Fibroblast of villous mesenchyme (primary cell): Measurements from ENCODE around the gene PTS. TPM values are rescaled to one million over a fixed set of nuclear protein-coding genes. Genes with fewer than 3 reads are reported as not detected.

ENCODE experiments used
- DNase-seq: peaks from one replicate; pipeline ENCODE4 v3.0.0-alpha.2; 2010; ENCODE audit warnings: low read depth
- H3K4me3 ChIP-seq: 2 replicates; pipeline ENCODE4 v1.5.1; 2011; ENCODE audit warnings: low read depth, mild to moderate bottlenecking, low read length
- total RNA-seq: library from RNA; depleted of rRNA; stranded (reverse); fragments of >200 nt; gene quantifications from 2 replicates; pipeline ENCODE4 v1.2.3, GENCODE V29; 2012
- TF ChIP-seq, protein P1 (sequence below): IDR thresholded peaks from 2 replicates; pipeline ENCODE4 v1.5.1; 2012; ENCODE audit warnings: low read depth, mild to moderate bottlenecking, low read length; ENCODE audit not compliant: insufficient read depth

PTS gene
- total RNA-seq, 1 donor = 67.8 TPM

DNA sequence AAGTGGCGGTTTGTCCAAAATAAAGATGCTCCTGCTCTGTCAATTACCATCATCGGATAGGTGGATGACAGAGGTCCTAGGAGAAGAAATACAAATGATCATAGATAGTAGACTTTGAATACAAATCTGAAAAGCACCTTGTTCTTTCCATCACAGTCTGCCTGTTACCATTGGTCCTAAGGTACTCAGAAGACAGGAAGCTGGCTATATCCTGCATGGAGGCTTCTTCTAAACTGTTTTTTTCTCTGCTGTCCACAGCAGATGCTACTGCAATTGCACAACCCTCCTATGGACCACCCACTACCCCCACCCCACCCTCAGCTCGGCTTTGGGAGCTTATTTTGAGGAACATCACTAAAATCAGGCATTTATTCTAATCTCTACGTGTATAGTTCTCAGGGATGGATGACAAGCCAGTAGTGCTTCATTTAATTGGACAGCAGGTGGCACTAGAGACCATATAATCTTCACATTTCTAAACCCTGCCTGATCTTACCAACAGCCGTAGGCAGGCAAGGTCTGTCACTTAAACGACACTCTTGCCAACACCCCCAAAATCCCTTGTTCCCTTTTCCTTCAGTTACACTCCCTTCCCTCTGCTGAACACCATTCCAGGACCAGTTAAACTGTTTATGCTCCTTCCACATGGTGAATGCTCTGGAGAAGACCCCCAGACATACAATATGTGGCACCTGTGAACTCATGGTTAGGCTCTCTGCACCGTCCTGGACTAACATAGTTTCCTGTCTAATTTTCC, 6.6 kb upstream of the PTS start:
- no peak overlapping the region for H3K4me3 ChIP-seq
- TF ChIP-seq, protein P1, sequence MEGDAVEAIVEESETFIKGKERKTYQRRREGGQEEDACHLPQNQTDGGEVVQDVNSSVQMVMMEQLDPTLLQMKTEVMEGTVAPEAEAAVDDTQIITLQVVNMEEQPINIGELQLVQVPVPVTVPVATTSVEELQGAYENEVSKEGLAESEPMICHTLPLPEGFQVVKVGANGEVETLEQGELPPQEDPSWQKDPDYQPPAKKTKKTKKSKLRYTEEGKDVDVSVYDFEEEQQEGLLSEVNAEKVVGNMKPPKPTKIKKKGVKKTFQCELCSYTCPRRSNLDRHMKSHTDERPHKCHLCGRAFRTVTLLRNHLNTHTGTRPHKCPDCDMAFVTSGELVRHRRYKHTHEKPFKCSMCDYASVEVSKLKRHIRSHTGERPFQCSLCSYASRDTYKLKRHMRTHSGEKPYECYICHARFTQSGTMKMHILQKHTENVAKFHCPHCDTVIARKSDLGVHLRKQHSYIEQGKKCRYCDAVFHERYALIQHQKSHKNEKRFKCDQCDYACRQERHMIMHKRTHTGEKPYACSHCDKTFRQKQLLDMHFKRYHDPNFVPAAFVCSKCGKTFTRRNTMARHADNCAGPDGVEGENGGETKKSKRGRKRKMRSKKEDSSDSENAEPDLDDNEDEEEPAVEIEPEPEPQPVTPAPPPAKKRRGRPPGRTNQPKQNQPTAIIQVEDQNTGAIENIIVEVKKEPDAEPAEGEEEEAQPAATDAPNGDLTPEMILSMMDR = peak; percentile 71
- DNase-seq = peak; percentile 86

DNA sequence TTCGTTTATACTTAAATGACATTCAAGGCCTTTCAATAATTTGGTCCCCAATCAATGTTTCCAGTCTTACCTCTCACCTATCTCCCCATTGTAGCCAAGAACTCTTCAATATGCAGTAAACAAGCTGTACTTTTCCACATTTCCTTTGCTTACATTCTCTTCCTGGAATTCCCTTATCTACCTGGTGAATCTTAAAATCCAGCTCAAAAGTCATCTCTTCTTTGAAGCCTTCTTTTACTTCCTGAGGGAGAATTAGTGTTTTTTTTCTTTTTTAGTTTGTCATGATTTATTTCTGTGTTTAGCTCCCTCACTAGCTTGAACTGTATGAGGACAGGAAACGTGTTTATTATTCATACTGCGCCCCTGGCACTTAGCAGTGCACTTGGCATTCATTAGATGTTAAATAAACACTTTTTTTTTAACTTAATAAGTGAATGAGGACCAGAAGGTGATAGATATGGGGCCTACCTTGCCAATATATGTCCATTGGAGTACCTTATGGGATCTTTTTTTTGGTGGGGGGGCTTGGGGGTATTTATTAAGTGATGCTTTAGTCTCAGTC, 4.9 kb upstream of the PTS start:
- DNase-seq = no peak
- TF ChIP-seq, protein P1 = no peak
- no peak overlapping the region for H3K4me3 ChIP-seq

DNA sequence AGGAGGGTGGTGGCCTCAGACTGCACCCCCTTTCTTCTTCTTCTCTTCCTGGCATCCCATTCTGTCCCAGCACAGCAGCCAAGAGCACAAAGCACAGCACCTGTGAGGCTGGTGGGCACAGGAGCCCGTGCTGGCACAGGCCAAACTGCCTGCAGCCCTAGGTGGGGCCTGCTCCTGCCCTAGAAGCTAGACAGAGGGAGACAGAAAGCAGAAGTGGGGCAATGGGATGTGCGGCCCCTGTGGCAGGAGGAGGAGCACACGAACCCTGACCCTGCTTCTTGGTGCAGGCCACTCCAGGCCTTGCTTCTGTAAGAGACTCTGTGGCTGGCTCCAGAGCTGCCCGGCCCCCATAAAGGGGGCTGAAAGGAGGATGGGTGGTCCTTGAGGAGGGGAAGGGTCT, 3.9 kb upstream of the PTS start:
- TF ChIP-seq, protein P1 = no peak
- no peak overlapping the region for H3K4me3 ChIP-seq
- DNase-seq = no peak

DNA sequence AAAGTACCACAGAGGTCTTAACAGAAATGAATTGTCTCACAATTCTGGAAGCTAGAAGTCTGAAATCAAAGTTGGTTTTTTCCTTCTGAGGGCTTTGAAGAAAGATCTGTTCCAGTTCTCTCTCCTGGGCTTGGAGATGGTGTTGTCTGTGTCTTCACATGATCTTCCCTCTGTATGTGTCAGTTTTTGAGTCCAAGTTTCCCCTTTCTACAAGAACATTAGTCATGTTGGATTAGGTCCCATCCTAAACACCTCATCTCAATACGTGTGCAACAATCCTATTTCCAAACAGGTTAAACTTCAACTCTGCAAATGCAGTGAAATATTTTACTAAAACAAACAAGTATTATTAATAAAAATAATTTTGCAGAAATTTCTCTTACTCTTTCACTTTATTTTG, 3.1 kb upstream of the PTS start:
- DNase-seq = no peak
- TF ChIP-seq, protein P1 = no peak
- H3K4me3 ChIP-seq = no peak overlapping the region

DNA sequence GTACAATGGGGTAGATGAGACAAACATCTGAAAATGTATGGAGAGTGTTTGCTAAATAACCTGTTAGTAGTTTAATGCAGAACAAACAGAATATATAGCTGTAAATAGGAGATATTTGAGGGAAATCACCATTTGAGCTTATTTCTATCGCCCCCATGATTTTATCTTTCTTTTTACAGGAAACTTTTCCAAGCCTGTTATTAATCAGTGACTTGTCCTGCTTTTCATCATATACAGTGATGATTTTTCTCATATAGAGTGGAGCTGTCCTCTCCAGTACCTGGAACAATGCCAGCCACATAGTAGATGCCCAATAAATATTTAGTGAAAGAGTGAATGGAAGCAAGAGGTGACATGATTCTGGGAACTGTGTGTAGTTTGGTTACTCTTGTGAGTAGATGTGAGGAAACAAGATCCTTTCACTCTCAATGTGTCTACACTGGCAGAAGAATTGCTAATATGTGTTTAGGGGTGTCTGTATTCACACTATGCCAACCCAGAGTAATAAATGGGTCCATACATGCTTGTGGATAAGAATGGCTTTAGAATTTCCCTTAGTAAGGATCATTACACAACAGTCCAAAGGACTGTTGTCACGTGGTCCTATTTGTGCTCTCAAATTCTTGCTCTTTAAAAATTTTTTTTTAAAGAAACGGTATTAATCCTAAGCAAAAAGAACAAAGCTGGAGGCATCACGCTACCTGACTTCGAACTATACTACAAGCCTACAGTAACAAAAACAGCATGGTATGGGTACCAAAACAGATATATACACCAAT, 2.3 kb upstream of the PTS start:
- H3K4me3 ChIP-seq = no peak overlapping the region
- DNase-seq = no peak
- TF ChIP-seq, protein P1 = no peak

DNA sequence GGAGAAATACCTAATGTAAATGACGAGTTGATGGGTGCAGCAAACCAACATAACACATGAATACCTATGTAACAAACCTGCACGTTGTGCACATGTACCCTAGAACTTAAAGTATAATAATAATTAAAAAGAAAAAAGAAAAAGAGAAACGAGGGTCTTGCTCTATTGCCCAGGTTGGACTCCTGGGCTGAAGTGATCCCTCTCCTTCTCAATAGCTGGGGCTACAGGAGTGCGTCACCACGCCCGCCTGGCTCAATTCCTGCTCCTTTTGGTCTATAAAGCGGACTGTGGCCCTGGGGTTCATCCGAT, 521 bp upstream of the PTS start:
- H3K4me3 ChIP-seq = peak overlapping the region; percentile 87
- DNase-seq = peak; percentile 88
- TF ChIP-seq, protein P1 = no peak
